H1 (cell line): Measurements from ENCODE around the gene TXNDC2. TPM values are rescaled to one million over a fixed set of nuclear protein-coding genes. Genes with fewer than 3 reads are reported as not detected.

Source experiments
- CTCF ChIA-PET: fragments of 300-600 bp; sonication (Branson Sonifier 250); formaldehyde crosslinking; loops from one replicate; lab custom pipeline; 2021; ENCODE audit not compliant: partially characterized antibody; lab: Charles Lee
- POLR2A ChIA-PET: fragments of 300-600 bp; sonication (Branson Sonifier 250); formaldehyde crosslinking; loops from one replicate; lab custom pipeline; 2021; ENCODE audit warnings: inconsistent platforms; ENCODE audit not compliant: partially characterized antibody; lab: Charles Lee
- DNase-seq, 2 experiments: peaks; one replicate each; pipeline versions ENCODE4 v3.0.0 to v3.0.0-alpha.2; 2010 to 2022; ENCODE audit warnings: low spot score in 2 of 2, low read depth in 1 of 2, mixed read lengths in 1 of 2
- FAIRE-seq: peaks from 2 replicates; lab custom pipeline; 2011; peaks lifted over from hg19 to GRCh38; lab: Jason Lieb, UNC
- H2AFZ ChIP-seq: 2 replicates; pipeline ENCODE4 v1.8.1; 2012; ENCODE audit warnings: low read length, inconsistent platforms
- H2AK5ac ChIP-seq: 2 replicates; pipeline ENCODE4 v1.6.1; 2013; ENCODE audit warnings: low read depth, low read length
- H2BK120ac ChIP-seq: replicated peaks from 2 replicates; pipeline ENCODE3; 2013; ENCODE audit warnings: low read depth, low read length, inconsistent platforms
- H2BK12ac ChIP-seq: 2 replicates; pipeline ENCODE4 v1.6.1; 2013; ENCODE audit warnings: low read depth, low read length
- H2BK15ac ChIP-seq: 2 replicates; pipeline ENCODE4 v1.6.1; 2013; ENCODE audit warnings: low read length
- H2BK20ac ChIP-seq: 2 replicates; pipeline ENCODE4 v1.6.1; 2013; ENCODE audit warnings: low read length
- H2BK5ac ChIP-seq: 2 replicates; pipeline ENCODE4 v1.6.1; 2013; ENCODE audit warnings: low read depth, low read length
- H3K14ac ChIP-seq: 2 replicates; pipeline ENCODE4 v1.6.1; 2013; ENCODE audit warnings: inconsistent platforms; ENCODE audit not compliant: insufficient read length
- H3K18ac ChIP-seq: 2 replicates; pipeline ENCODE4 v1.6.1; 2013; ENCODE audit warnings: low read length; ENCODE audit errors: extremely low read depth
- H3K23ac ChIP-seq: 2 replicates; pipeline ENCODE4 v1.6.1; 2013; ENCODE audit warnings: inconsistent platforms; ENCODE audit not compliant: insufficient read length
- H3K23me2 ChIP-seq: 2 replicates; pipeline ENCODE4 v1.6.1; 2013; ENCODE audit warnings: low read depth, low read length
- H3K27ac ChIP-seq: 2 replicates; pipeline ENCODE4 v1.6.1; 2011; ENCODE audit warnings: low read depth, low read length, inconsistent platforms
- H3K27me3 ChIP-seq, 4 experiments: replicated peaks in 1 of 4; 1 replicate in 1 of 4; 2 replicates in 3 of 4; pipeline versions ENCODE4 v1.6.1 to v1.8.1; 2011 to 2013; ENCODE audit warnings: low read length in 3 of 4, mild to moderate bottlenecking in 3 of 4, inconsistent platforms in 2 of 4, mixed read lengths in 2 of 4, moderate library complexity in 1 of 4; ENCODE audit not compliant: control insufficient read depth in 3 of 4, insufficient read depth in 3 of 4; ENCODE audit errors: extremely low read depth in 1 of 4
- H3K36me3 ChIP-seq, 4 experiments: 2 replicates each; pipeline versions ENCODE4 v1.6.1 to v1.8.1; 2011 to 2013; ENCODE audit warnings: mild to moderate bottlenecking in 4 of 4, low read length in 3 of 4, moderate library complexity in 2 of 4, control low read depth in 1 of 4, inconsistent platforms in 1 of 4; ENCODE audit not compliant: insufficient read depth in 4 of 4, control insufficient read depth in 2 of 4
- H3K4ac ChIP-seq: replicated peaks from 2 replicates; pipeline ENCODE3; 2013; ENCODE audit warnings: low read length, low read depth, mixed read lengths, inconsistent platforms; ENCODE audit not compliant: insufficient read length
- H3K4me1 ChIP-seq, 4 experiments: replicated peaks in 1 of 4; 1 replicate in 1 of 4; 2 replicates in 3 of 4; pipeline versions ENCODE4 v1.6.1 to v1.8.1; 2011 to 2013; ENCODE audit warnings: low read length in 3 of 4, inconsistent platforms in 2 of 4, mixed read lengths in 1 of 4; ENCODE audit not compliant: insufficient read depth in 4 of 4, control insufficient read depth in 3 of 4
- H3K4me2 ChIP-seq, 2 experiments: 2 replicates each; pipeline versions ENCODE4 v1.6.1 to v1.8.1; 2011 to 2013; ENCODE audit warnings: low read depth in 2 of 2, low read length in 2 of 2, control low read depth in 1 of 2, inconsistent platforms in 1 of 2, mild to moderate bottlenecking in 1 of 2; ENCODE audit not compliant: insufficient read depth in 1 of 2
- H3K4me3 ChIP-seq, 4 experiments: fragments of 200-600, 300-600 bp in 1 of 4; sonication (generic), shearing (Covaris generic), sonication (Bioruptor Twin) in 1 of 4; 2 replicates each; pipeline versions ENCODE4 v1.5.1 to v1.8.1; 2011 to 2016; ENCODE audit warnings: low read length in 4 of 4, low read depth in 3 of 4, control low read depth in 2 of 4, inconsistent platforms in 2 of 4, mild to moderate bottlenecking in 2 of 4, mixed read lengths in 1 of 4, moderate library complexity in 1 of 4; ENCODE audit not compliant: insufficient read depth in 2 of 4; ENCODE audit errors: extremely low read depth in 1 of 4
- H3K56ac ChIP-seq: replicated peaks from 2 replicates; pipeline ENCODE3; 2013; ENCODE audit warnings: low read depth, mild to moderate bottlenecking, mixed read lengths, low read length, inconsistent platforms; ENCODE audit not compliant: insufficient read length
- H3K79me1 ChIP-seq: 2 replicates; pipeline ENCODE4 v1.6.1; 2013; ENCODE audit warnings: low read depth, low read length, control low read depth
- H3K79me2 ChIP-seq, 2 experiments: 2 replicates each; pipeline versions ENCODE4 v1.6.1 to v1.8.1; 2012 to 2013; ENCODE audit warnings: low read length in 2 of 2, mild to moderate bottlenecking in 2 of 2, inconsistent platforms in 1 of 2; ENCODE audit not compliant: insufficient read depth in 2 of 2, control insufficient read depth in 1 of 2
- H3K9ac ChIP-seq, 4 experiments: replicated peaks in 1 of 4; 1 replicate in 1 of 4; 2 replicates in 3 of 4; pipeline versions ENCODE4 v1.6.1 to v1.8.1; 2011 to 2013; ENCODE audit warnings: low read depth in 3 of 4, low read length in 3 of 4, control low read depth in 2 of 4, mild to moderate bottlenecking in 2 of 4, moderate library complexity in 2 of 4, inconsistent platforms in 1 of 4; ENCODE audit errors: extremely low read depth in 1 of 4
- H3K9me3 ChIP-seq, 2 experiments: 2 replicates each; pipeline versions ENCODE4 v1.6.1 to v1.8.1; 2012 to 2013; ENCODE audit warnings: mild to moderate bottlenecking in 2 of 2, moderate library complexity in 2 of 2, control low read depth in 1 of 2, inconsistent platforms in 1 of 2, low read depth in 1 of 2, low read length in 1 of 2, mixed read lengths in 1 of 2; ENCODE audit not compliant: insufficient read depth in 2 of 2
- H4K20me1 ChIP-seq, 2 experiments: replicated peaks in 1 of 2; 2 replicates each; pipeline versions ENCODE3 to v1.8.1; 2011 to 2013; ENCODE audit warnings: inconsistent platforms in 2 of 2, low read length in 2 of 2, mild to moderate bottlenecking in 1 of 2; ENCODE audit not compliant: insufficient read depth in 2 of 2, control insufficient read depth in 1 of 2
- H4K5ac ChIP-seq: 2 replicates; pipeline ENCODE4 v1.6.1; 2013; ENCODE audit warnings: low read length, low read depth, mixed read lengths, inconsistent platforms; ENCODE audit not compliant: insufficient read length
- H4K8ac ChIP-seq: 2 replicates; pipeline ENCODE4 v1.8.0; 2013; ENCODE audit warnings: mild to moderate bottlenecking, moderate library complexity, low read length, inconsistent platforms; ENCODE audit not compliant: insufficient read depth; ENCODE audit errors: extremely low read depth
- H4K91ac ChIP-seq: replicated peaks from 2 replicates; pipeline ENCODE3; 2013; ENCODE audit warnings: low read length, mixed read lengths, inconsistent platforms; ENCODE audit not compliant: insufficient read length
- ASH2L ChIP-seq: fragments of 200-600, 300-600 bp; sonication (generic); IDR thresholded peaks from one replicate; pipeline ENCODE4 v1.7.1; 2017; ENCODE audit warnings: low read length
- ATF3 ChIP-seq: IDR thresholded peaks from 2 replicates; pipeline ENCODE4 v1.6.1; 2011; ENCODE audit warnings: low read depth, mild to moderate bottlenecking, low read length; ENCODE audit not compliant: insufficient read depth
- CBX8 ChIP-seq: fragments of 300-800, 300-1000 bp; sonication (generic); IDR thresholded peaks from 2 replicates; pipeline ENCODE4 v1.7.1; 2016; ENCODE audit warnings: low read depth, low read length, borderline replicate concordance
- CTBP2 ChIP-seq: IDR thresholded peaks from 2 replicates; pipeline ENCODE4 v1.7.0; 2011; ENCODE audit warnings: borderline replicate concordance, mild to moderate bottlenecking, moderate library complexity, mixed read lengths, low read length; ENCODE audit not compliant: insufficient read depth, insufficient read length
- NANOG ChIP-seq: IDR thresholded peaks from 2 replicates; pipeline ENCODE4 v1.6.1; 2011; ENCODE audit warnings: low read length, low read depth, mild to moderate bottlenecking, inconsistent platforms; ENCODE audit not compliant: insufficient read depth, poor library complexity, severe bottlenecking
- SRF ChIP-seq: IDR thresholded peaks from 2 replicates; pipeline ENCODE4 v1.6.1; 2011; ENCODE audit warnings: mild to moderate bottlenecking, low read depth, low read length, moderate library complexity
- polyA plus RNA-seq, 7 experiments: library from polyadenylated mRNA; depleted of rRNA in 3 of 7; stranded (reverse) in 5 of 7; unstranded in 2 of 7; fragments of >200 nt in 5 of 7; fragments of 200-250 nt in 2 of 7; gene quantifications; 1 replicate in 5 of 7; 2 replicates in 1 of 7; 4 replicates in 1 of 7; pipeline versions ENCODE4 v1.2.1 to v1.2.3, GENCODE V29; 2011 to 2013; ENCODE audit warnings: missing spikeins in 2 of 7, mixed read lengths in 2 of 7
- total RNA-seq: library from RNA; stranded (reverse); fragmentation: NEBNext Ultra II Directional; extraction: Animal tissue kit (Norgen Biotek cat#: 25700); gene quantifications from 2 replicates; pipeline ENCODE4 v1.2.1, GENCODE V29; 2021

The TXNDC2 gene
- total and polyA plus RNA-seq, 2 of the 8 experiments (the other 6 are each of a cell fraction or from before 2014, with no cell fraction given) = 0.09 TPM; not detected in 1

GRCh38 chr18:9877655-9878014 lies 8.1 kb upstream of the TXNDC2 start:
- Histone ChIP-seq H3K79me2 (no peaks in the 10 kb centered on the region), H4K91ac (no peak overlapping the region), H4K20me1 (no peaks in the 10 kb centered on the region), H2BK15ac (no peak overlapping the region), H2AK5ac (no peak overlapping the region), H3K23me2 (no peaks in the 10 kb centered on the region), H3K4me1 (no peaks in the 10 kb centered on the region), H2BK5ac (no peak overlapping the region), H3K23ac (no peak overlapping the region), H3K27ac (no peak overlapping the region), H3K4me3 (no peak overlapping the region), H2BK120ac (no peak overlapping the region), H3K18ac (no peak overlapping the region), H3K27me3 (no peaks in the 10 kb centered on the region), H3K9ac (no peak overlapping the region), H3K36me3 (no peaks in the 10 kb centered on the region), H4K5ac (no peak overlapping the region), H4K8ac (no peak overlapping the region), H3K4me2 (no peak overlapping the region), H2AFZ (peak overlapping the region; percentile 61; the same call in 1 of the 2 replicates), H3K79me1 (no peaks in the 10 kb centered on the region), H3K14ac (no peak overlapping the region), H3K4ac (no peak overlapping the region), H3K9me3 (no peaks in the 10 kb centered on the region), H2BK12ac (no peak overlapping the region), H3K56ac (no peak overlapping the region), H2BK20ac (no peak overlapping the region)
- ChIA-PET CTCF (no interaction called here), POLR2A (no interaction called here)
- FAIRE-seq = no peak
- DNase-seq = no peak
- TF ChIP-seq NANOG (no peak), ATF3 (no peak), ASH2L (no peak), SRF (no peak), CTBP2 (no peak), CBX8 (no peak)
